Mucosa of descending colon (tissue), 3 donors: Measurements from ENCODE around the gene CFAP61. TPM values are rescaled to one million over a fixed set of nuclear protein-coding genes. Genes with fewer than 3 reads are reported as not detected.
"Not testable (repeated sequence)": the region's sequence is repeated elsewhere in the genome, so short reads cannot be mapped to it uniquely, and the experiment has no call there.

ENCODE experiments used
- ATAC-seq: fragments of 200-7000 bp; cut with Tn5 transposase; one replicate; pipeline ENCODE4 v1.9.1; 2020; ENCODE audit warnings: mild to moderate bottlenecking, moderate library complexity
- DNase-seq, 3 donors: peaks; one replicate each; pipeline ENCODE4 v3.0.0-alpha.2; 2020
- H3K36me3 ChIP-seq: fragments of 200-600 bp; one replicate; pipeline ENCODE4 v1.8.0; 2021; ENCODE audit warnings: low read depth, mild to moderate bottlenecking
- H3K4me1 ChIP-seq: fragments of 200-600 bp; one replicate; pipeline ENCODE4 v1.8.0; 2021; ENCODE audit warnings: low read depth, mild to moderate bottlenecking
- H3K4me3 ChIP-seq: fragments of 200-600 bp; one replicate; pipeline ENCODE4 v1.8.0; 2021; ENCODE audit warnings: mild to moderate bottlenecking
- H3K9me3 ChIP-seq: fragments of 200-600 bp; one replicate; pipeline ENCODE4 v1.8.0; 2021; ENCODE audit warnings: mild to moderate bottlenecking
- CTCF ChIP-seq: fragments of 200-600 bp; IDR thresholded peaks from one replicate; pipeline ENCODE4 v1.8.0; 2022; ENCODE audit warnings: antibody characterized with exemption, mild to moderate bottlenecking
- intact Hi-C, 2 donors: fragments of 100-400 bp; cut with DNase I in 1 of 2; cut with micrococcal nuclease in 1 of 2; formaldehyde crosslinking; loops; one replicate each; pipeline versions ENCODE4 v1.11.0 to v1.11.1; 2022; cut with DNase I, micrococcal nuclease
- total RNA-seq, 3 donors: library from RNA; stranded (reverse); fragmentation: NEBNext Ultra II Directional in 2 of 3; extraction: Animal tissue kit (Norgen Biotek cat#: 25700) in 2 of 3; gene quantifications; one replicate each; pipeline versions ENCODE4 v1.2.1 to v1.2.4, GENCODE V29; 2021 to 2023
- donor health status: DM: no; HTN: no; CAD: no; lungs with moderate emphysema.
- donor health status: DM: no; HTN: no; CAD: no.
- donor health status: DM: no; HTN: yes; CAD: no.

CFAP61 gene
- total RNA-seq, 3 donors from 2014 or later, result 0.35 to 0.79 TPM; not detected in 1

DNA sequence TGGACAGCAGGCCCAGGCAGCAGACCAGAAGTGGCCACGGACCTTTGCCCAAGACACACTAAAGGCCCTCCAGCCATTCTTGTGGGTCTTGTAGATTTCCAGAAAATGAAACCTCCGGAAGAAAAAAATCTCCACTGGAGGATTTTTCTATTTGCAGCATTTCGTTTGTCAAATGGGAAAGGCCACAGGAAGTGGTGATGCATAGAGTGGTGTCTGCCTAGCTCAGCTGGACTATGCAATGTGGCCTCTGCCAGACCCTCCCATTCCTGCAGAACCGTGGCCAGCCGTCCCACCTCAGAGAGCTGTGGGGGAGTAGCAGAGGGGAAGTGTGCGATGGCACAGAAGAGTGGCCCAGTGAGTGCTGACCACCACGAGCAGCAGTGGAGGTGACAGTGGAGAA, 291.6 kb downstream of the CFAP61 start:
- H3K4me3 ChIP-seq, result no peak overlapping the region
- no peak for TF ChIP-seq CTCF
- ATAC-seq (no peak), DNase-seq (no peak)
- intact Hi-C loops, result no loop called here
- H3K36me3 ChIP-seq, result no peaks in the 10 kb centered on the region
- no peaks in the 10 kb centered on the region for H3K4me1 ChIP-seq
- H3K9me3 ChIP-seq, result no peaks in the 10 kb centered on the region

DNA sequence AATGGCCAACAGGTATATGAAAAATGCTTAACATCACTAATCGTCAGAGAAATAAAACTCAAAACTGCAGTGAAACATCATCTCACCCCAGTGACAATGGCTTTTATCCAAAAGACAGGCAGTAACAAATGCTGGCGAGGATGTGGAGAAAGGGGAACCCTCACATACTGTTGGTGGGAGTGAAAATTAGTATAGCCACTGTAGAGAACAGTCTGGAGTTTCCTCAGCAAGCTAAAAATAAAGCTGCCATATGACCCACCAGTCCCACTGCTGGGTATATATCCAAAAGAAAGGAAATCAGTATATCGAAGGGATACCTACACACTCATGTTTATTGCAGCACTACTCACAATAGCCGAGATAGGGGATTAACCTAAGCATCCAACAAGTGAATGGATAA, 292.1 kb downstream of the CFAP61 start:
- ATAC-seq (no peak), DNase-seq (no peak)
- H3K9me3 ChIP-seq, result no peaks in the 10 kb centered on the region
- no peak for TF ChIP-seq CTCF
- no peaks in the 10 kb centered on the region for H3K4me1 ChIP-seq
- intact Hi-C loops, result no loop called here
- H3K36me3 ChIP-seq, result no peaks in the 10 kb centered on the region
- no peak overlapping the region for H3K4me3 ChIP-seq

- intact Hi-C loops, result no loop called here
- TF ChIP-seq CTCF, result no peak
- DNase-seq, result no peak
- Histone ChIP-seq H3K4me3 (no peak overlapping the region), H3K4me1 (no peaks in the 10 kb centered on the region), H3K36me3 (no peaks in the 10 kb centered on the region), H3K9me3 (no peaks in the 10 kb centered on the region)
- no peak for ATAC-seq
These were observed 301.2 kb downstream of the CFAP61 start for GRCh38 chr20:20353576-20353975.

DNA sequence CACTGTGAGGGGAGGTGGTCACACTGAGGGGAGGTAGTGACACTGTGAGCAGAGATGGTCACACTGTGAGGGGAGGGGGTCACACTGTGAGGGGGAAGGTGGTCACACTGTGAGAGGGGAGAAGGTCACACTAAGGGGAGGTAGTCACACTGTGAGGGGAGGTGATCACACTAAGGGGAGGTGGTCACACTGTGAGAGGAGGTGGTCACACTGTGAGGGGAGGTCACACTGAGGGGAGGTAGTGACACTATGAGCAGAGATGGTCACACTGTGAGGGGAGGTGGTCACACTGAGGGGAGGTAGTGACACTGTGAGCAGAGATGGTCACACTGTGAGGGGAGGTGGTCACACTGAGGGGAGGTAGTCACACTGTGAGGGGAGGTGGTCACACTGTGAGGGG, 303.2 kb downstream of the CFAP61 start:
- H3K36me3 ChIP-seq, ATAC-seq, intact Hi-C loops, H3K4me1 ChIP-seq, H3K4me3 ChIP-seq, H3K9me3 ChIP-seq, DNase-seq: not testable (repeated sequence)

GRCh38 chr20:20358801-20359200, 306.5 kb downstream of the CFAP61 start:
- peaks cover 13% of the 10 kb centered on the region for H3K4me1 ChIP-seq
- DNase-seq, result no peak
- H3K36me3 ChIP-seq, result no peaks in the 10 kb centered on the region
- TF ChIP-seq CTCF, result no peak
- ATAC-seq, result no peak
- no peak overlapping the region for H3K4me3 ChIP-seq
- H3K9me3 ChIP-seq, result no peaks in the 10 kb centered on the region
- intact Hi-C loops, result no loop called here

DNA sequence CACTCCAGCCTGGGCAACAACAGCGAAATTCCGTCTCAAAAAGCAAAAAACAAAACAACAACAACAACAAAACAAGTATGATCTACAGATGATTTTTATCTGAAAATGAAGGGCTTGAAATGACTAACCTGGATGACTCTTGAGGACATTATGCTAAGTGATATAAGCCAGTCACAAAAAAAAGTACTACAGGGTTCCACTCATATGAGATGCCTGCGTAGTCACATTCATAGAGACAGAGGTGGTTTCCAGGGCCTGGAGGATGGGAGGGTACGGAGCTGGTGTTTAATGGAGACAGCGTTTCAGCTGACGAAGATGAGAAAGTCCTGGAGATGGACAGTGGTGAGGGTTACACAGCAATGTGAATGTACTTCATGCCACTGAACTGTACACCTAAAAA, 307.3 kb downstream of the CFAP61 start:
- DNase-seq (no peak), ATAC-seq (no peak)
- peaks cover 18% of the 10 kb centered on the region for H3K4me1 ChIP-seq
- no peaks in the 10 kb centered on the region for H3K36me3 ChIP-seq
- no peaks in the 10 kb centered on the region for H3K9me3 ChIP-seq
- TF ChIP-seq CTCF, result no peak
- intact Hi-C loops, result loop anchor here (5.0 to 10.0 kb wide), 2 partner anchors 208 to 215 kb away; no protein-coding TSS in a partner anchor
- H3K4me3 ChIP-seq, result no peak overlapping the region
